SK-N-SH (cell line): ENCODE measurements around the gene CDC6. TPM values are rescaled to one million over a fixed set of nuclear protein-coding genes. Genes with fewer than 3 reads are reported as not detected.

Source experiments
- CTCF ChIA-PET: fragments of 300-600, 350-600 bp; formaldehyde crosslinking; extraction: SDS; loops from one replicate; lab custom pipeline; 2021; lab: Yijun Ruan, JAX
- POLR2A ChIA-PET: fragments of 350-600 bp; sonication (Branson Sonifier 250); formaldehyde crosslinking; extraction: SDS; loops from one replicate; lab custom pipeline; 2020; ENCODE audit warnings: antibody characterized with exemption, inconsistent platforms; lab: Yijun Ruan, JAX
- DNase-seq: peaks from one replicate; pipeline ENCODE4 v3.0.0; 2012
- H2AFZ ChIP-seq: fragments of 200-600 bp; sonication (generic); 2 replicates; pipeline ENCODE4 v1.8.1; 2016; ENCODE audit warnings: antibody characterized with exemption, mild to moderate bottlenecking, low read depth
- H3F3A ChIP-seq: fragments of 200-600 bp; sonication (generic); replicated peaks from 2 replicates; pipeline ENCODE3; 2016; ENCODE audit warnings: antibody characterized with exemption, mild to moderate bottlenecking; ENCODE audit not compliant: insufficient read depth
- H3K27ac ChIP-seq, 2 experiments: fragments of 200-500 bp in 1 of 2; fragments of 200-600 bp in 1 of 2; sonication (Bioruptor generic) in 1 of 2; sonication (generic), shearing (Covaris generic) in 1 of 2; 2 replicates each; pipeline versions ENCODE4 v1.5.1 to v1.6.1; 2014 to 2016; ENCODE audit warnings: low read depth in 2 of 2, inconsistent platforms in 1 of 2, low read length in 1 of 2, mild to moderate bottlenecking in 1 of 2, mixed read lengths in 1 of 2
- H3K27me3 ChIP-seq: fragments of 200-600 bp; sonication (generic), shearing (Covaris generic); 2 replicates; pipeline ENCODE4 v1.6.1; 2016; ENCODE audit warnings: mixed run types; ENCODE audit not compliant: insufficient read depth
- H3K36me3 ChIP-seq, 2 experiments: fragments of 200-500 bp in 1 of 2; fragments of 200-600 bp in 1 of 2; sonication (Bioruptor generic) in 1 of 2; sonication (generic) in 1 of 2; replicated peaks in 1 of 2; 2 replicates each; pipeline versions ENCODE3 to v1.5.1; 2014 to 2016; ENCODE audit warnings: low read length in 1 of 2, mild to moderate bottlenecking in 1 of 2; ENCODE audit not compliant: insufficient read depth in 2 of 2, control insufficient read depth in 1 of 2
- H3K4me1 ChIP-seq, 2 experiments: fragments of 200-500 bp in 1 of 2; fragments of 200-600 bp in 1 of 2; sonication (Bioruptor generic) in 1 of 2; sonication (generic), shearing (Covaris generic) in 1 of 2; 2 replicates each; pipeline versions ENCODE4 v1.5.1 to v1.6.1; 2014 to 2016; ENCODE audit warnings: low read depth in 1 of 2, low read length in 1 of 2, mixed run types in 1 of 2; ENCODE audit not compliant: insufficient read depth in 2 of 2, control insufficient read depth in 1 of 2
- H3K4me2 ChIP-seq: fragments of 200-600 bp; sonication (generic), shearing (Covaris generic); 2 replicates; pipeline ENCODE4 v1.6.1; 2017; ENCODE audit warnings: mixed run types
- H3K4me3 ChIP-seq, 2 experiments: fragments of 200-500 bp in 1 of 2; fragments of 200-600 bp in 1 of 2; sonication (Bioruptor generic) in 1 of 2; sonication (generic), shearing (Covaris generic) in 1 of 2; 2 replicates each; pipeline versions ENCODE4 v1.5.1 to v1.8.1; 2014 to 2016; ENCODE audit warnings: low read depth in 2 of 2, inconsistent platforms in 1 of 2, low read length in 1 of 2, mild to moderate bottlenecking in 1 of 2, mixed read lengths in 1 of 2, moderate library complexity in 1 of 2
- H3K79me2 ChIP-seq: fragments of 200-600 bp; sonication (generic); 2 replicates; pipeline ENCODE4 v1.8.1; 2017; ENCODE audit warnings: mild to moderate bottlenecking; ENCODE audit not compliant: insufficient read depth
- H3K9ac ChIP-seq: fragments of 200-600 bp; sonication (generic); 2 replicates; pipeline ENCODE4 v1.6.1; 2017; ENCODE audit warnings: mixed run types
- H3K9me2 ChIP-seq: fragments of 200-600 bp; sonication (generic); 2 replicates; pipeline ENCODE4 v1.6.1; 2017; ENCODE audit warnings: mixed run types
- H3K9me3 ChIP-seq: fragments of 200-600 bp; sonication (generic); 2 replicates; pipeline ENCODE4 v1.6.1; 2017; ENCODE audit warnings: mixed run types, mild to moderate bottlenecking, moderate library complexity
- H4K20me1 ChIP-seq: fragments of 200-600 bp; sonication (generic); 2 replicates; pipeline ENCODE4 v1.6.1; 2017; ENCODE audit warnings: mild to moderate bottlenecking, mixed run types; ENCODE audit not compliant: insufficient read depth
- CHD2 ChIP-seq: fragments of 150-350 bp; IDR thresholded peaks from 2 replicates; pipeline ENCODE4 v1.6.1; 2018; ENCODE audit warnings: low read length; ENCODE audit not compliant: partially characterized antibody
- EP300 ChIP-seq, 2 experiments: IDR thresholded peaks; 2 replicates each; pipeline versions ENCODE4 v1.4.0 to v1.6.1; 2012; ENCODE audit warnings: borderline replicate concordance in 1 of 2, low read depth in 1 of 2, low read length in 1 of 2
- EZH2phosphoT487 ChIP-seq: fragments of 200-600 bp; sonication (generic); IDR thresholded peaks from 2 replicates; pipeline ENCODE4 v1.6.1; 2017; ENCODE audit warnings: low read depth, mixed run types, mild to moderate bottlenecking, antibody characterized with exemption, moderate library complexity, borderline replicate concordance
- FOXJ3 ChIP-seq: sonication (generic); formaldehyde crosslinking; IDR thresholded peaks from 2 replicates; pipeline ENCODE4 v1.5.1; 2020; ENCODE audit warnings: mild to moderate bottlenecking, missing genetic modification reagents
- FOXM1 ChIP-seq: IDR thresholded peaks from 2 replicates; pipeline ENCODE4 v1.4.0; 2012; ENCODE audit warnings: low read depth, mild to moderate bottlenecking
- GABPA ChIP-seq: IDR thresholded peaks from 2 replicates; pipeline ENCODE4 v1.4.0; 2012; ENCODE audit warnings: low read depth, mild to moderate bottlenecking
- GATA2 ChIP-seq: sonication (generic); formaldehyde crosslinking; IDR thresholded peaks from 2 replicates; pipeline ENCODE4 v1.5.0; 2020; ENCODE audit warnings: mild to moderate bottlenecking, missing genetic modification reagents
- IRF3 ChIP-seq: fragments of 150-350 bp; IDR thresholded peaks from 2 replicates; pipeline ENCODE4 v1.6.1; 2016; ENCODE audit warnings: mild to moderate bottlenecking, low read depth, low read length
- JUND ChIP-seq: IDR thresholded peaks from 2 replicates; pipeline ENCODE4 v1.4.0; 2012
- MEF2A ChIP-seq: IDR thresholded peaks from 2 replicates; pipeline ENCODE4 v1.4.0; 2012; ENCODE audit warnings: low read depth, borderline replicate concordance
- NRF1 ChIP-seq: IDR thresholded peaks from 2 replicates; pipeline ENCODE4 v1.6.1; 2012; ENCODE audit warnings: low read depth, mild to moderate bottlenecking, low read length
- PBX3 ChIP-seq: IDR thresholded peaks from 2 replicates; pipeline ENCODE4; 2012
- POLR2AphosphoS5 ChIP-seq: IDR thresholded peaks from 2 replicates; pipeline ENCODE4 v1.6.1; 2012; ENCODE audit warnings: low read depth, low read length
- RAD21 ChIP-seq: IDR thresholded peaks from 2 replicates; pipeline ENCODE4 v1.6.1; 2012; ENCODE audit warnings: mild to moderate bottlenecking, low read length
- RXRA ChIP-seq: IDR thresholded peaks from 2 replicates; pipeline ENCODE4 v1.4.0; 2012; ENCODE audit warnings: low read depth, mild to moderate bottlenecking, borderline replicate concordance
- SMC3 ChIP-seq: IDR thresholded peaks from 2 replicates; pipeline ENCODE4 v1.6.1; 2012; ENCODE audit warnings: low read depth, low read length, improper control_type of control experiment
- TCF12 ChIP-seq: IDR thresholded peaks from 2 replicates; pipeline ENCODE4 v1.4.0; 2012
- WGBS: methylation state at CpG from one replicate; pipeline ENCODE4 v1.1.6; 2017; ENCODE audit warnings: low lambda C conversion rate; 5-methylcytosine and 5-hydroxymethylcytosine counted together
- polyA plus RNA-seq, 3 experiments: library from polyadenylated mRNA; depleted of rRNA; stranded (reverse); fragments of >200 nt; gene quantifications; 2 replicates each; pipeline ENCODE4 v1.2.3, GENCODE V29; 2012
- TF ChIP-seq, protein P1 (sequence below): IDR thresholded peaks from 2 replicates; pipeline ENCODE4 v1.4.0; 2012; ENCODE audit warnings: low read depth, borderline replicate concordance

CDC6 gene
- polyA plus RNA-seq, 1 of the 3 experiments (the other 2 are of a cell fraction), result 12.7 TPM

DNA sequence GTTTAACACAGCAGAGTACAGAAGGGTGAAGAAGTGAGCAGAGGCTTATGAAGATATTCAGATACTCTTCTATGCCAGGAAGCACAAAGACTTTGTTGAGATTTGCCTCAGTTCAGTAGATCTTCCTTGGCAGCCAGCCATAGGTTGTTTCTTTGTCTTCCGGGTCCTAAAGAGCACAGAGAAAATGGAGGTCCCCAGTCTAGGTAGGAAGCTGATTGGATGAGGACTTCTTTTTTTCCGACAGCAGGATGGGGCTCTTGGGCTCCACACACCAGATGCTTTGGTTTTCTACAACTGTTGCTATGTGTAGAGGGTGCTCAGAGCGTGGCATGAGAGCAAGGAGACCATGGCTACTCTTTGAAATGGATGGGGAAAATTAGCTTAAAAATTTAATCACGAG, 8.3 kb upstream of the CDC6 start:
- ChIA-PET CTCF (no interaction called here), POLR2A (no interaction called here)
- Histone ChIP-seq H4K20me1 (no peaks in the 10 kb centered on the region), H3K27me3 (no peaks in the 10 kb centered on the region), H3K9me3 (no peaks in the 10 kb centered on the region), H3K4me3 (no peak overlapping the region), H3K79me2 (no peaks in the 10 kb centered on the region), H3K9ac (no peak overlapping the region), H3K27ac (no peak overlapping the region), H3K36me3 (peaks cover 36 to 55% of the 10 kb centered on the region in 2 experiments), H3K4me2 (no peak overlapping the region), H3K4me1 (0 out of 4 replicates have a peak, but pooled peaks cover 0 to 4% of the 10 kb centered on the region in 2 experiments), H2AFZ (no peak overlapping the region), H3K9me2 (no peaks in the 10 kb centered on the region), H3F3A (peaks cover 24% of the 10 kb centered on the region)
- WGBS, result 93% methylated on average over 4 of the region's 4 CpGs
- no peak for TF ChIP-seq NRF1
- TF ChIP-seq EZH2phosphoT487, result no peak
- no peak for TF ChIP-seq GATA2 (CRISPR knock-in tag)
- TF ChIP-seq RAD21, result no peak
- TF ChIP-seq SMC3, result no peak
- no peak for TF ChIP-seq CHD2
- no peak for TF ChIP-seq RXRA
- TF ChIP-seq POLR2AphosphoS5, result no peak
- DNase-seq, result no peak

- Histone ChIP-seq H4K20me1 (no peaks in the 10 kb centered on the region), H3K36me3 (peaks cover 32 to 39% of the 10 kb centered on the region in 2 experiments), H3K9ac (no peak overlapping the region), H3K9me2 (no peaks in the 10 kb centered on the region), H3K4me2 (no peak overlapping the region), H3K9me3 (no peaks in the 10 kb centered on the region), H3K79me2 (no peaks in the 10 kb centered on the region), H3K4me3 (no peak overlapping the region), H2AFZ (no peak overlapping the region), H3K27ac (no peak overlapping the region), H3K4me1 (peaks cover 0 to 11% of the 10 kb centered on the region in 2 experiments; a peak in 1 of 4 replicates), H3F3A (peaks cover 36% of the 10 kb centered on the region), H3K27me3 (no peaks in the 10 kb centered on the region)
- ChIA-PET CTCF (no interaction called here), POLR2A (no interaction called here)
- no peak for TF ChIP-seq FOXM1
- TF ChIP-seq EP300 (IDR thresholded peaks at IDR 0.05; ENCODE audit: borderline replicate concordance in 1 of 2, low read depth in 1 of 2, low read length in 1 of 2), result no peak
- no peak for TF ChIP-seq TCF12
- no peak for TF ChIP-seq IRF3
- TF ChIP-seq MEF2A, result no peak
- TF ChIP-seq GABPA, result no peak
- TF ChIP-seq JUND, result no peak
- no peak for TF ChIP-seq RXRA
- no peak for TF ChIP-seq CHD2
- TF ChIP-seq, protein P1, sequence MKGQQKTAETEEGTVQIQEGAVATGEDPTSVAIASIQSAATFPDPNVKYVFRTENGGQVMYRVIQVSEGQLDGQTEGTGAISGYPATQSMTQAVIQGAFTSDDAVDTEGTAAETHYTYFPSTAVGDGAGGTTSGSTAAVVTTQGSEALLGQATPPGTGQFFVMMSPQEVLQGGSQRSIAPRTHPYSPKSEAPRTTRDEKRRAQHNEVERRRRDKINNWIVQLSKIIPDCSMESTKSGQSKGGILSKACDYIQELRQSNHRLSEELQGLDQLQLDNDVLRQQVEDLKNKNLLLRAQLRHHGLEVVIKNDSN, result no peak
- no peak for TF ChIP-seq FOXJ3 (CRISPR knock-in tag)
- TF ChIP-seq EZH2phosphoT487, result no peak
- TF ChIP-seq GATA2 (CRISPR knock-in tag), result no peak
- no peak for TF ChIP-seq PBX3
- DNase-seq, result no peak
- 63% methylated on average over 2 of the region's 2 CpGs for WGBS
Observed at GRCh38 chr17:40281663-40282062, 6.0 kb upstream of the CDC6 start.
